NB4 (cell line): ENCODE measurements around the gene LANCL2.

Experiments used
- DNase-seq: peaks from one replicate; pipeline ENCODE4 v3.0.0; 2010; ENCODE audit warnings: low read depth
- H3K4me3 ChIP-seq: one replicate; pipeline ENCODE4 v1.5.1; 2011; ENCODE audit warnings: mild to moderate bottlenecking, low read depth, low read length, moderate library complexity
- MYC ChIP-seq: IDR thresholded peaks from 2 replicates; pipeline ENCODE4 v1.6.1; 2011; ENCODE audit warnings: low read depth, low read length
- POLR2A ChIP-seq: IDR thresholded peaks from 2 replicates; pipeline ENCODE4 v1.6.1; 2011; ENCODE audit warnings: mild to moderate bottlenecking; ENCODE audit not compliant: insufficient read length; ENCODE audit errors: extremely low read depth
- TF ChIP-seq, protein P1 (sequence below): IDR thresholded peaks from 2 replicates; pipeline ENCODE4 v1.6.1; 2011; ENCODE audit warnings: low read depth, low read length
- TF ChIP-seq, protein P2 (sequence below): IDR thresholded peaks from one replicate; pipeline ENCODE4 v1.5.1; 2012; ENCODE audit warnings: low read depth, low read length

The LANCL2 gene

DNA sequence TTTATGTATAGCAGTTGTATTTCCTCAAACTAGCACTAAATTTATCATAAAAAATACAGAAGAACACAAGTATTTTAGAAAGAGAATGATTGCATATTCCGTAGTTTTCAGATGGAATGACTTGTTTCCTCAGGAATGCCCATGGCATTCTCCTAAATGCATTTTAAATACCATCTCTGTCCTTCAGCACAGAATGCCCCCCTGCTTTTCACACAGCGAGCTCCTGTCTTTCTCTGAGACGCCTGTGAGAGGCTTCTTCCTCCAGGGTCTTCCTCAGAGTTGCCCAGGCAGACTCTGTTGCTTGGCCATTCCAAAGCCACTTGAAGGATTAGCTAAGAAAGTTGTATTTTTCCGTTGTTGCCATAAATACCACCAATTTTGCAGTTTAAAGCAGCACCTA, 10.1 kb downstream of the LANCL2 start:
- H3K4me3 ChIP-seq = no peak overlapping the region
- TF ChIP-seq, protein P1, sequence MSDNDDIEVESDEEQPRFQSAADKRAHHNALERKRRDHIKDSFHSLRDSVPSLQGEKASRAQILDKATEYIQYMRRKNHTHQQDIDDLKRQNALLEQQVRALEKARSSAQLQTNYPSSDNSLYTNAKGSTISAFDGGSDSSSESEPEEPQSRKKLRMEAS = no peak
- TF ChIP-seq MYC (no peak), POLR2A (no peak)
- TF ChIP-seq, protein P2, sequence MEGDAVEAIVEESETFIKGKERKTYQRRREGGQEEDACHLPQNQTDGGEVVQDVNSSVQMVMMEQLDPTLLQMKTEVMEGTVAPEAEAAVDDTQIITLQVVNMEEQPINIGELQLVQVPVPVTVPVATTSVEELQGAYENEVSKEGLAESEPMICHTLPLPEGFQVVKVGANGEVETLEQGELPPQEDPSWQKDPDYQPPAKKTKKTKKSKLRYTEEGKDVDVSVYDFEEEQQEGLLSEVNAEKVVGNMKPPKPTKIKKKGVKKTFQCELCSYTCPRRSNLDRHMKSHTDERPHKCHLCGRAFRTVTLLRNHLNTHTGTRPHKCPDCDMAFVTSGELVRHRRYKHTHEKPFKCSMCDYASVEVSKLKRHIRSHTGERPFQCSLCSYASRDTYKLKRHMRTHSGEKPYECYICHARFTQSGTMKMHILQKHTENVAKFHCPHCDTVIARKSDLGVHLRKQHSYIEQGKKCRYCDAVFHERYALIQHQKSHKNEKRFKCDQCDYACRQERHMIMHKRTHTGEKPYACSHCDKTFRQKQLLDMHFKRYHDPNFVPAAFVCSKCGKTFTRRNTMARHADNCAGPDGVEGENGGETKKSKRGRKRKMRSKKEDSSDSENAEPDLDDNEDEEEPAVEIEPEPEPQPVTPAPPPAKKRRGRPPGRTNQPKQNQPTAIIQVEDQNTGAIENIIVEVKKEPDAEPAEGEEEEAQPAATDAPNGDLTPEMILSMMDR = no peak
- no peak for DNase-seq

DNA sequence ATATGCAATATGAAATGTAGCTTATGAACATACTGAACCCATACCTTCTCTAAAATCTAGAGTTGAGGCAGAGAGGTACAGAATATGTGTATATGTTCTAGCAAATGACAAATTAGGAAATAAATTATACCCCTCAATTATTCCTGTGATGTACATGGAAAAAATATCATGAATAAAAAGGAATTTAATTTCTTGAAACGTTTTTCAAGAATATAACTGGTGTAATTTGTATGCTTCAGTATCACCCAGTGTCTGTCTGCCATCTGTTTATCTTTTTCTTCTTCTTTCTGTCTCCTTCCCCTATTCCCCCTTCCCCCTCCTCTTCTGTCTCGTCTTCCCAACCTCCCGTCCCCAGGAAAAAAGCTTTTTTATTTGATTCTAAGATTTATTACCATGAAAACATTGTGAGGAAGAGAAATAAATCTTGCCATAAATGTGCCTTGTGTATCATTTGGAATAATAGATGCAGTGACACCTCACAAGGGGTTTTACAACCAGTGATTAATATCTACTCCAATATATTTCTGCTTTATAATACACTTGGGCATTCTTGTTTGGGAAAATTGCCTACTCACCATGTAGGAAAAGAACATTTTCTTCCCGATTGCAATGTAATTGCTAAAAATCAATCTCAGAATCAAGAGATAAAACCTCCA, 12.2 kb downstream of the LANCL2 start:
- DNase-seq = no peak
- H3K4me3 ChIP-seq = no peak overlapping the region
- TF ChIP-seq, protein P1 = no peak
- no peak for TF ChIP-seq POLR2A
- TF ChIP-seq, protein P2 = no peak
- no peak for TF ChIP-seq MYC

DNA sequence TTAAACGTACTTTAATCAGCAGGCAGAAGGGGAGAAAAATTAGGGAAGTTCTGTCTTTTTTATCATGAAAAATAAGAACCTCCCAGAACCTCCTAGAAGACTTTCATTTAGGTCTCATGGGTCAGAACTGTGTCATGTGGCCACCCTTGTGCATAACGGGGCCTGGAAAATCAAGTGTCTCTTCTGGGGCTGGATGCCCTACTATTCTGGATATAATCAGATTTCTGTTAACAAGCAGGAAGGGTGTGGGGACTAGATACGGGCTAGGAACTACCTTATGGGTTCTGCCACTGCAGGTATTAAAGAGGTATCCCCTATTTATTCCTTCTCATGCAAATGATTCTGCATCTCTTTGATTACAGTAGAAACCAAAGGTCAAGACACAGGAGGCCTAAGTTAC, 14.1 kb downstream of the LANCL2 start:
- DNase-seq = no peak
- no peak for TF ChIP-seq POLR2A
- TF ChIP-seq, protein P2 = no peak
- no peak for TF ChIP-seq MYC
- TF ChIP-seq, protein P1 = no peak
- no peak overlapping the region for H3K4me3 ChIP-seq

DNA sequence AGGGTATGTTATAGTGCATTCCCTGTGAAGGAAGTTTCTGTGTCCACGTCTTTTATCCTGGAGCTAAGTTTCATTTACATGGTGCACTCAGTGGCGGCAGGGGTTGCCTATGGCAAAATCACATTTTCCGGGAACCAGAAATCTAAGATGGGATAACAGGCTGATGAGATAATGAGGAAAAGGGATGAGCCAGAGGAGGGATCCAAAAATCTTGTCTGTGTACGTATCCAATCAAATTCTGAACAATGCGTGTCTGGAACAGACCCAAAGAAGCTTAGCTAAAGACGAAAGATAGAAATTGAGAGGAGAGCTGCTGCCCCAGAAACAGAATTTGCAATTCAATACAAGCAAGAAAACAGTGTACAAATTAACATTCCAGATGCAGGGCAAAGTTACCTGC, 16.1 kb downstream of the LANCL2 start:
- TF ChIP-seq POLR2A (no peak), MYC (no peak)
- TF ChIP-seq, protein P2 = no peak
- TF ChIP-seq, protein P1 = no peak
- DNase-seq = no peak
- no peak overlapping the region for H3K4me3 ChIP-seq

DNA sequence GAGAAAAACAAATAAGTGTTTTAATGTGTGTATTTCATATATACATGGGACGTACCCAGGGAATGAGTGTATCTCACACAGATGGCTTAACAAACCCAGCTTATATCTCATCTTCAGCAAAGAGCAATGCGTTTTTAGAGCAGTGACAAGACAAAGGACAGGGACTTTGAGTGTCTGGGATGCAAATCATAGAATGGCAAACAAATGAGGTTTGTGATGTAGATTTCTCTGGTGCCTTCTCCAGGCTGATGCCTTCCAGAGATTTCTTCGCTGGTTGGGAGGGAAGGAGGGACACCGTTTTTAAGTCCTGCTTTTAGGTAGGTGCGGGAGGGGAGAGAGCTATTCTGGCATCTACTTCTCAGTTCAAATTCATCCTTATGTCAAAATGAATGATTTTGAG, 16.6 kb downstream of the LANCL2 start:
- no peak for TF ChIP-seq MYC
- TF ChIP-seq POLR2A = no peak
- TF ChIP-seq, protein P1 = no peak
- TF ChIP-seq, protein P2 = no peak
- H3K4me3 ChIP-seq = no peak overlapping the region
- no peak for DNase-seq

DNA sequence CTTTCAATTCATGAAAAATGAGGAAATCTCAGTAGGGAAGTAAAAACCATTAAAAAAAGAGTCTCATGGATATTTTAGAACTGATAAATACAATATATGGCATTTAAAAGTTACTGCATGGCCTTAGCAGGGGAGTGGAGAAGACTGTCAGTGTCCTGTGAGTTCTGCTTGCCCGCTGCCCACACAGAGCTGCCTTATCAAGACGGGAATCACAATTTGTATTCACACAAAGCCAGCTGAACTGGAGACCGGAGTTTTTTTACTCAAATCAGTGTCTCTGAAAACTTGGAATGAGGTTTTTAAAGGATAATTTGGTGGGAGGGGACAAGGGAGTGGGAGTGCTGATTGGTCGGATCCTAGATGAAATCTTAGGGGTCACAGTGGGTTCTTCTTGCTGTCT, 17.1 kb downstream of the LANCL2 start:
- DNase-seq = no peak
- TF ChIP-seq, protein P2 = no peak
- no peak for TF ChIP-seq POLR2A
- no peak for TF ChIP-seq MYC
- TF ChIP-seq, protein P1 = no peak
- no peak overlapping the region for H3K4me3 ChIP-seq
